Gastroesophageal sphincter (tissue), 3 donors: ENCODE measurements around the gene PSMD2.

Source experiments
- POLR2A ChIP-seq, 2 donors: fragments of 450-650 bp; IDR thresholded peaks; one replicate each; pipeline ENCODE4 v1.6.1; 2017; ENCODE audit warnings: antibody characterized with exemption in 2 of 2, mild to moderate bottlenecking in 2 of 2, moderate library complexity in 1 of 2
- TF ChIP-seq, protein P1 (sequence below), 4 experiments: fragments of 200-600 bp in 2 of 4; fragments of 450-650 bp in 2 of 4; sonication (generic) in 1 of 4; IDR thresholded peaks; one replicate each; pipeline ENCODE4 v1.5.1; 2017 to 2019; ENCODE audit warnings: antibody characterized with exemption in 4 of 4, mild to moderate bottlenecking in 2 of 4, moderate library complexity in 2 of 4

DNA sequence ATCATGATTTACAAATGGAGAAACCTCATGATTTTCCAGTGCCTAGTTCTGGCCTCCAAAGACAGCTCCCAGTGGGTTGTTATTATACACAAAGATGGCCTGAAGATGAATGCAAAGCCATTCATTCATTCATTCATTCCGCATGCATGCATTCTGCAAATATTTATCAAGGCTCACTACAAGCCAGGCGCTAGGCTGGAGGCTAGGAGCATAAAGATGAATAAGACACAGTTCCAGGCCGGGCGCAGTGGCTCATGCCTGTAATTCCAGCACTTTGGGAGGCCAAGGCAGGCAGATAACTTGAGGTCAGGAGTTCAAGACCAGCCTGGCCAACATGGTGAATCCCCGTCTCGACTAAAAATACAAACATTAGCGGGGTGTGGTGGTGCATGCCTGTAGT, 2.4 kb upstream of the PSMD2 start:
- no peak for TF ChIP-seq POLR2A (IDR thresholded peaks at IDR 0.05)
- TF ChIP-seq, protein P1, sequence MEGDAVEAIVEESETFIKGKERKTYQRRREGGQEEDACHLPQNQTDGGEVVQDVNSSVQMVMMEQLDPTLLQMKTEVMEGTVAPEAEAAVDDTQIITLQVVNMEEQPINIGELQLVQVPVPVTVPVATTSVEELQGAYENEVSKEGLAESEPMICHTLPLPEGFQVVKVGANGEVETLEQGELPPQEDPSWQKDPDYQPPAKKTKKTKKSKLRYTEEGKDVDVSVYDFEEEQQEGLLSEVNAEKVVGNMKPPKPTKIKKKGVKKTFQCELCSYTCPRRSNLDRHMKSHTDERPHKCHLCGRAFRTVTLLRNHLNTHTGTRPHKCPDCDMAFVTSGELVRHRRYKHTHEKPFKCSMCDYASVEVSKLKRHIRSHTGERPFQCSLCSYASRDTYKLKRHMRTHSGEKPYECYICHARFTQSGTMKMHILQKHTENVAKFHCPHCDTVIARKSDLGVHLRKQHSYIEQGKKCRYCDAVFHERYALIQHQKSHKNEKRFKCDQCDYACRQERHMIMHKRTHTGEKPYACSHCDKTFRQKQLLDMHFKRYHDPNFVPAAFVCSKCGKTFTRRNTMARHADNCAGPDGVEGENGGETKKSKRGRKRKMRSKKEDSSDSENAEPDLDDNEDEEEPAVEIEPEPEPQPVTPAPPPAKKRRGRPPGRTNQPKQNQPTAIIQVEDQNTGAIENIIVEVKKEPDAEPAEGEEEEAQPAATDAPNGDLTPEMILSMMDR (IDR thresholded peaks at IDR 0.05): no peak
